HCT116 (cell line): ENCODE measurements around the gene BRINP2.

Experiments used
- EGR1 ChIP-seq: IDR thresholded peaks from 2 replicates; pipeline ENCODE4 v1.6.1; 2012; ENCODE audit warnings: low read depth
- ELF1 ChIP-seq: IDR thresholded peaks from 2 replicates; pipeline ENCODE4 v1.6.1; 2012; ENCODE audit warnings: low read depth, borderline replicate concordance
- RAD21 ChIP-seq: IDR thresholded peaks from 2 replicates; pipeline ENCODE4 v1.6.1; 2012; ENCODE audit warnings: low read depth, mild to moderate bottlenecking
- REST ChIP-seq: IDR thresholded peaks from 2 replicates; pipeline ENCODE4 v1.6.1; 2012; ENCODE audit warnings: low read depth

GRCh38 chr1:177255411-177255810, 84.7 kb downstream of the BRINP2 start:
- no peak for TF ChIP-seq EGR1
- no peak for TF ChIP-seq ELF1
- no peak for TF ChIP-seq RAD21
- no peak for TF ChIP-seq REST
